CD4-positive, alpha-beta T cell (primary cell): ENCODE data around the gene RAB18. TPM values are rescaled to one million over a fixed set of nuclear protein-coding genes. Genes with fewer than 3 reads are reported as not detected.

Experiments
- ATAC-seq: fragments of 200-7000 bp; cut with Tn5 transposase; one replicate; pipeline ENCODE4 v1.10.0; 2022; ENCODE audit warnings: mild to moderate bottlenecking; ENCODE audit not compliant: poor library complexity
- CTCF ChIA-PET: fragments of 350-600 bp; sonication (Branson Sonifier 250); formaldehyde crosslinking; loops from one replicate; lab custom pipeline; 2021; ENCODE audit warnings: antibody characterized with exemption, inconsistent platforms; lab: Charles Lee
- POLR2A ChIA-PET: fragments of 350-600 bp; sonication (Branson Sonifier 250); formaldehyde crosslinking; loops from one replicate; lab custom pipeline; 2021; ENCODE audit warnings: antibody characterized with exemption, inconsistent platforms; lab: Charles Lee
- DNase-seq, 14 experiments: peaks; one replicate each; pipeline ENCODE4 v3.0.0-alpha.2; 2013 to 2020; ENCODE audit warnings: mixed read lengths in 2 of 14
- H3K27ac ChIP-seq, 2 donors: one replicate each; pipeline versions ENCODE4 v1.5.1 to v1.7.0; 2013; ENCODE audit warnings: low read length in 2 of 2, low read depth in 1 of 2, mild to moderate bottlenecking in 1 of 2
- H3K27me3 ChIP-seq, 2 experiments: 1 replicate in 1 of 2; 2 replicates in 1 of 2; pipeline versions ENCODE4 v1.6.1 to v1.7.0; 2013; ENCODE audit warnings: low read length in 2 of 2, control low read depth in 1 of 2, mild to moderate bottlenecking in 1 of 2, moderate library complexity in 1 of 2; ENCODE audit not compliant: insufficient read depth in 2 of 2, control insufficient read depth in 1 of 2
- H3K36me3 ChIP-seq: one replicate; pipeline ENCODE4 v1.6.1; 2013; ENCODE audit warnings: low read length, control low read depth; ENCODE audit not compliant: insufficient read depth
- H3K4me1 ChIP-seq: one replicate; pipeline ENCODE4 v1.6.1; 2013; ENCODE audit warnings: low read length, control low read depth; ENCODE audit not compliant: insufficient read depth
- H3K4me3 ChIP-seq: one replicate; pipeline ENCODE4 v1.5.1; 2013; ENCODE audit warnings: mild to moderate bottlenecking, low read length, moderate library complexity
- H3K9me3 ChIP-seq, 2 experiments: 1 replicate in 1 of 2; 2 replicates in 1 of 2; pipeline versions ENCODE4 v1.6.1 to v1.7.0; 2013; ENCODE audit warnings: low read length in 2 of 2, mild to moderate bottlenecking in 2 of 2, control low read depth in 1 of 2, moderate library complexity in 1 of 2; ENCODE audit not compliant: control insufficient read depth in 1 of 2, insufficient read depth in 1 of 2
- H3K27ac Mint-ChIP-seq: one replicate; pipeline ENCODE4 v1.8.0; 2020; ENCODE audit warnings: mixed read lengths
- H3K27me3 Mint-ChIP-seq: one replicate; pipeline ENCODE4 v1.8.0; 2021; ENCODE audit warnings: mixed read lengths
- H3K36me3 Mint-ChIP-seq: one replicate; pipeline ENCODE4 v1.8.0; 2021; ENCODE audit warnings: low read depth, mixed read lengths
- H3K4me1 Mint-ChIP-seq: one replicate; pipeline ENCODE4 v1.8.0; 2021; ENCODE audit warnings: low read depth, mixed read lengths
- H3K4me3 Mint-ChIP-seq: one replicate; pipeline ENCODE4 v1.8.0; 2020; ENCODE audit warnings: mild to moderate bottlenecking, mixed read lengths
- H3K9me3 Mint-ChIP-seq: one replicate; pipeline ENCODE4 v1.8.0; 2020; ENCODE audit warnings: mixed read lengths
- intact Hi-C, 2 experiments: fragments of 100-400 bp; cut with DNase I in 1 of 2; cut with micrococcal nuclease in 1 of 2; formaldehyde crosslinking; loops; one replicate each; pipeline versions ENCODE4 v1.15.1 to v1.9.0; 2023 to 2025; cut with DNase I, micrococcal nuclease
- total RNA-seq, 174 experiments: library from RNA in 2 of 174; stranded (reverse) in 2 of 174; gene quantifications; one replicate each; pipeline ENCODE4 v1.2.3 and lab custom pipeline; 2021 to 2026
- TF ChIP-seq, protein P1 (sequence below): fragments of 200-600 bp; IDR thresholded peaks from one replicate; pipeline ENCODE4 v1.8.0; 2022; ENCODE audit warnings: antibody characterized with exemption, mild to moderate bottlenecking

The RAB18 gene
- total RNA-seq, 2 experiments from 2014 or later: 120 to 130 TPM

DNA sequence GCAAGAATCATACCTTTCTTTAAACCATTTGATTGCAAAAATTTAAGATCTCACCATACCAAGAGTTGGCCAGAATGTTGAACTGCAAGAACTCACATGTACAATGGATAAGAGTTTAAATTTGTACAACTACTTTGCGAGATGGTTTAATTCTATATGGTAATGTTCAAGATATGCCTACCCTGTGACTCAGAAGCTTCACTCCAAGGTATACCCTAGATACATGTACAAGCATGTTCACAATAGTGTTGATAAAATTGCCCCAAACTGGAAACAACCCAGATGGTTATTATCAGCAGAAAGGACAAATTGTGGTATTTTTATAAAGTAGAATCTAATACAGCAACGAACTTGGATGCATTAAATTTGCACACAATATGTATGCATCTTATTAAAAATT lies 25.1 kb upstream of the RAB18 start:
- ChIA-PET POLR2A (no interaction called here), CTCF (no interaction called here)
- Histone ChIP-seq H3K9me3 (no peaks in the 10 kb centered on the region), H3K27me3 (no peaks in the 10 kb centered on the region), H3K4me3 (no peak overlapping the region), H3K36me3 (no peaks in the 10 kb centered on the region), H3K27ac (no peak overlapping the region), H3K4me1 (no peaks in the 10 kb centered on the region)
- Mint-ChIP-seq H3K36me3 (no peaks in the 10 kb centered on the region), H3K4me3 (no peak overlapping the region), H3K9me3 (no peaks in the 10 kb centered on the region), H3K27me3 (peaks cover 4% of the 10 kb centered on the region), H3K27ac (no peak overlapping the region), H3K4me1 (no peaks in the 10 kb centered on the region)
- intact Hi-C loops: no loop called here
- TF ChIP-seq, protein P1, sequence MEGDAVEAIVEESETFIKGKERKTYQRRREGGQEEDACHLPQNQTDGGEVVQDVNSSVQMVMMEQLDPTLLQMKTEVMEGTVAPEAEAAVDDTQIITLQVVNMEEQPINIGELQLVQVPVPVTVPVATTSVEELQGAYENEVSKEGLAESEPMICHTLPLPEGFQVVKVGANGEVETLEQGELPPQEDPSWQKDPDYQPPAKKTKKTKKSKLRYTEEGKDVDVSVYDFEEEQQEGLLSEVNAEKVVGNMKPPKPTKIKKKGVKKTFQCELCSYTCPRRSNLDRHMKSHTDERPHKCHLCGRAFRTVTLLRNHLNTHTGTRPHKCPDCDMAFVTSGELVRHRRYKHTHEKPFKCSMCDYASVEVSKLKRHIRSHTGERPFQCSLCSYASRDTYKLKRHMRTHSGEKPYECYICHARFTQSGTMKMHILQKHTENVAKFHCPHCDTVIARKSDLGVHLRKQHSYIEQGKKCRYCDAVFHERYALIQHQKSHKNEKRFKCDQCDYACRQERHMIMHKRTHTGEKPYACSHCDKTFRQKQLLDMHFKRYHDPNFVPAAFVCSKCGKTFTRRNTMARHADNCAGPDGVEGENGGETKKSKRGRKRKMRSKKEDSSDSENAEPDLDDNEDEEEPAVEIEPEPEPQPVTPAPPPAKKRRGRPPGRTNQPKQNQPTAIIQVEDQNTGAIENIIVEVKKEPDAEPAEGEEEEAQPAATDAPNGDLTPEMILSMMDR: no peak
- ATAC-seq: no peak
- no peak for DNase-seq

DNA sequence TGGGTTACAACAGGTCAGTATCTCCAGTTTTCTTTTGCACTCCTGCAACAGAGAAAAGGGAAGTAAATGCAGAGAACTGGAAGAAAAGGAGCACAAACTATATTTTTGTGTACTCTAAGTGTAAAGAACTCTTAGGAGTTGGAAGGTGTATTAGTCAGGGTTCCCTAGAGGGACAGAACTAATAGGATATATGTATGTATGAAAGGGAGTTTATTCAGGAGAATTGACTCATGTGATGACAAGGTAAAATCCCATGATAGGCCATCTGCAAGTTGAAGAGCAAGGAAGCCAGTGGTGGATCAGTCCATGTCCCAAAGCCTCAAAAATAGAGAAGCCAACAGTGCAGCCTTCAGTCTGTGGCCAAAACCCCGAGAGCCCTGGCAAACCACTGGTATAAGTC lies 22.6 kb upstream of the RAB18 start:
- intact Hi-C loops: no loop called here
- Histone ChIP-seq H3K36me3 (no peaks in the 10 kb centered on the region), H3K4me1 (no peaks in the 10 kb centered on the region), H3K27me3 (peaks cover 0 to 3% of the 10 kb centered on the region in 2 experiments), H3K27ac (no peak overlapping the region), H3K4me3 (no peak overlapping the region), H3K9me3 (no peaks in the 10 kb centered on the region)
- H3K27me3 Mint-ChIP-seq: peaks cover 10% of the 10 kb centered on the region
- no peak for ATAC-seq
- no peak overlapping the region for H3K4me3 Mint-ChIP-seq
- no peaks in the 10 kb centered on the region for H3K4me1 Mint-ChIP-seq
- H3K9me3 Mint-ChIP-seq: no peaks in the 10 kb centered on the region
- TF ChIP-seq, protein P1: no peak
- no peak overlapping the region for H3K27ac Mint-ChIP-seq
- DNase-seq: no peak
- no peaks in the 10 kb centered on the region for H3K36me3 Mint-ChIP-seq
- ChIA-PET CTCF (interaction anchor here (0.7 to 1.0 kb wide), 2 partner anchors 20 to 41 kb away, joined by 3 to 4 read pairs; no protein-coding TSS in a partner anchor), POLR2A (no interaction called here)

DNA sequence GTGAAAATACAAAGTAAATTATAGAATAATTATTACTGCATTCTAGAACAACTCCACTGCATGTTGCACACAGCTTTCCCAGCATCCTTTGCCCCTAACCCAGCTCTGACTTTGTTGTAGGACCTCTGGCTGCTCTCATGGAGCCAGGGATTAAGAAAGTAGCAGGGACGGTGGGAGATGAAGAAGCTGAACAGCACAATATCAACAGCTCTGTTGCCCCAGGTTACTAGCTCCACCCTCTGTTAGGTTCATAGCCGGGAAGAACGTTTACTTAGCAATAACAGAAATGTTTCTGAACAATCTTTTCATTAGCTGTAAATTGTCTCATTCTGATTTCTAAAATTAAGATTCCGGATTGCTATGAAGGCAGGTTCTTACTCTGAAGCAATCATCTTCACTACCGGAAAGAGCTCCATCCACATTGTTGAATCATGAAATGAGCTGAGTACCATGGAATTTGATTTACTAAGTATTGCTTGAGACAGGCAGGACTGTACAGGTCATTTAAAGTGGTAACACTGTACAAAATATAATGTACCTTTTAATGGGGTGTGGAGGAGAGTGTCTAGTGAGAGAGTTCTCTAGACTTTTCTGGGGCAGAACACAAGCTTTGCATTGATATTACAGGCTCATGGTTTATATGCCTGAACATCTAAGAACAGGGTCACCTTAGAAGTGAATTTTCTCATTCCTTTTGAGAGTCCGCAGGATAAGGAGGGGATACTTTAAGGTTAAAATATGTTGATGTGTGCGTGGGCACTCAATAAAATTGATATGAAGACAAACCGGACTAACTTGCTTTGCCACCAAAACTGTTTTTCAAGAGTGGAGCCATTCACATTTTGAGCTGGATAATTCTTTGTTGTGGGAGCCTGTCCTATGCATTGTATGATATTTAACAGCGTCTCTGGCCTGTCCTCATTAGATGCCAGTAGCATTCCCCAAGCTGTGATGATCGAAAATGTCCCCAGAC lies 20.8 kb upstream of the RAB18 start:
- no peak overlapping the region for H3K27ac Mint-ChIP-seq
- H3K9me3 ChIP-seq: no peaks in the 10 kb centered on the region
- H3K4me3 Mint-ChIP-seq: no peak overlapping the region
- no peaks in the 10 kb centered on the region for H3K36me3 Mint-ChIP-seq
- H3K27me3 ChIP-seq: peaks cover 0 to 3% of the 10 kb centered on the region in 2 experiments
- TF ChIP-seq, protein P1: no peak
- ChIA-PET CTCF (no interaction called here), POLR2A (interaction anchor here (1.7 kb wide), 1 partner anchor 21 kb away, joined by 6 read pairs; the partner anchor contains the start of gene RAB18)
- H3K4me1 ChIP-seq: no peaks in the 10 kb centered on the region
- no peak overlapping the region for H3K4me3 ChIP-seq
- DNase-seq (no peak), ATAC-seq (no peak)
- no peaks in the 10 kb centered on the region for H3K36me3 ChIP-seq
- H3K27me3 Mint-ChIP-seq: peaks cover 21% of the 10 kb centered on the region
- no peaks in the 10 kb centered on the region for H3K9me3 Mint-ChIP-seq
- no peaks in the 10 kb centered on the region for H3K4me1 Mint-ChIP-seq
- H3K27ac ChIP-seq: no peak overlapping the region
- intact Hi-C loops: no loop called here
